H1 (cell line): ENCODE results near the gene KRT3.

Source experiments
- ATF2 ChIP-seq: IDR thresholded peaks from 2 replicates; pipeline ENCODE4 v1.6.1; 2012; ENCODE audit warnings: low read length, inconsistent platforms
- CREB1 ChIP-seq: IDR thresholded peaks from 2 replicates; pipeline ENCODE4 v1.6.1; 2012; ENCODE audit warnings: inconsistent platforms
- CTCF ChIP-seq, 3 experiments: IDR thresholded peaks; 1 replicate in 2 of 3; 2 replicates in 1 of 3; pipeline versions ENCODE4 v1.5.1 to v1.6.1; 2011; ENCODE audit warnings: low read length in 3 of 3, mild to moderate bottlenecking in 3 of 3, inconsistent platforms in 2 of 3, low read depth in 1 of 3, moderate library complexity in 1 of 3; ENCODE audit not compliant: insufficient read depth in 1 of 3; ENCODE audit errors: control extremely low read depth in 1 of 3
- EZH2 ChIP-seq: fragments of 200-600 bp; sonication (generic); IDR thresholded peaks from 2 replicates; pipeline ENCODE4 v1.7.1; 2012; ENCODE audit warnings: low read depth, mild to moderate bottlenecking, moderate library complexity, low read length, inconsistent platforms; ENCODE audit not compliant: severe bottlenecking
- HDAC2 ChIP-seq, 2 experiments: fragments of 300-600 bp in 1 of 2; sonication (generic) in 1 of 2; IDR thresholded peaks; 2 replicates each; pipeline ENCODE4 v1.6.1; 2011 to 2012; ENCODE audit warnings: low read depth in 2 of 2, low read length in 2 of 2, mild to moderate bottlenecking in 2 of 2, moderate library complexity in 2 of 2, borderline replicate concordance in 1 of 2, inconsistent platforms in 1 of 2
- JUN ChIP-seq: IDR thresholded peaks from 2 replicates; pipeline ENCODE4 v1.6.1; 2011; ENCODE audit warnings: low read depth, mild to moderate bottlenecking, improper control_type of control experiment, low read length
- JUND ChIP-seq: IDR thresholded peaks from 2 replicates; pipeline ENCODE4 v1.6.1; 2011; ENCODE audit warnings: mild to moderate bottlenecking, improper control_type of control experiment, low read length
- MAX ChIP-seq: IDR thresholded peaks from 2 replicates; pipeline ENCODE4 v1.6.1; 2012; ENCODE audit warnings: inconsistent platforms
- POLR2A ChIP-seq, 2 experiments: IDR thresholded peaks; 1 replicate in 1 of 2; 2 replicates in 1 of 2; pipeline ENCODE4 v1.6.1; 2011; ENCODE audit warnings: low read depth in 2 of 2, low read length in 2 of 2, mild to moderate bottlenecking in 2 of 2; ENCODE audit errors: control extremely low read depth in 1 of 2
- SAP30 ChIP-seq: fragments of 300-600 bp; sonication (generic); IDR thresholded peaks from 2 replicates; pipeline ENCODE4 v1.7.1; 2012; ENCODE audit warnings: low read length, moderate library complexity, mild to moderate bottlenecking, inconsistent platforms; ENCODE audit not compliant: insufficient read depth, insufficient replicate concordance
- TEAD4 ChIP-seq: IDR thresholded peaks from 2 replicates; pipeline ENCODE4 v1.6.1; 2012; ENCODE audit warnings: low read depth, low read length, inconsistent platforms, mixed read lengths
- USF2 ChIP-seq: IDR thresholded peaks from 2 replicates; pipeline ENCODE4 v1.6.1; 2011; ENCODE audit warnings: low read length, improper control_type of control experiment

- TF ChIP-seq USF2 (no peak), HDAC2 (IDR thresholded peaks at IDR 0.05; ENCODE audit: borderline replicate concordance in 1 of 2, low read depth in 2 of 2, low read length in 2 of 2) (no peak), CTCF (IDR thresholded peaks at IDR 0.05; ENCODE audit: control extremely low read depth in 1 of 3, insufficient read depth in 1 of 3, low read depth in 1 of 3, low read length in 3 of 3) (no peak), JUN (no peak), EZH2 (no peak), MAX (no peak), ATF2 (no peak), JUND (no peak), TEAD4 (no peak), POLR2A (IDR thresholded peaks at IDR 0.05; ENCODE audit: control extremely low read depth in 1 of 2, low read depth in 2 of 2, low read length in 2 of 2) (no peak), CREB1 (no peak), SAP30 (no peak)
Measured at GRCh38 chr12:52779914-52780313, 16.0 kb downstream of the KRT3 start.
